Ovary (tissue), 3 donors: ENCODE measurements around the gene TRUB2.

Source experiments
- CTCF ChIP-seq, 3 donors: fragments of 450-650 bp in 2 of 3; fragments of 200-600 bp in 1 of 3; IDR thresholded peaks; one replicate each; pipeline versions ENCODE4 v1.5.1 to v1.8.0; 2016 to 2022; ENCODE audit warnings: antibody characterized with exemption in 3 of 3, mild to moderate bottlenecking in 1 of 3
- POLR2A ChIP-seq: fragments of 450-650 bp; IDR thresholded peaks from one replicate; pipeline ENCODE4 v1.6.1; 2017; ENCODE audit warnings: antibody characterized with exemption, mild to moderate bottlenecking, moderate library complexity
- donor health status: DM: no; HTN: no; CAD: no.

- TF ChIP-seq POLR2A = no peak
- TF ChIP-seq CTCF (IDR thresholded peaks at IDR 0.05) = no peak
These were observed 56.8 kb downstream of the TRUB2 start for GRCh38 chr9:128265348-128265847.
